CD4-positive, alpha-beta T cell treated with Interleukin-4 for 4 hours (primary cell): ENCODE measurements around the gene ATP11A.

ENCODE experiments used
- DNase-seq: peaks from one replicate; pipeline ENCODE4 v3.0.0-alpha.2; 2020

ATP11A gene

DNA sequence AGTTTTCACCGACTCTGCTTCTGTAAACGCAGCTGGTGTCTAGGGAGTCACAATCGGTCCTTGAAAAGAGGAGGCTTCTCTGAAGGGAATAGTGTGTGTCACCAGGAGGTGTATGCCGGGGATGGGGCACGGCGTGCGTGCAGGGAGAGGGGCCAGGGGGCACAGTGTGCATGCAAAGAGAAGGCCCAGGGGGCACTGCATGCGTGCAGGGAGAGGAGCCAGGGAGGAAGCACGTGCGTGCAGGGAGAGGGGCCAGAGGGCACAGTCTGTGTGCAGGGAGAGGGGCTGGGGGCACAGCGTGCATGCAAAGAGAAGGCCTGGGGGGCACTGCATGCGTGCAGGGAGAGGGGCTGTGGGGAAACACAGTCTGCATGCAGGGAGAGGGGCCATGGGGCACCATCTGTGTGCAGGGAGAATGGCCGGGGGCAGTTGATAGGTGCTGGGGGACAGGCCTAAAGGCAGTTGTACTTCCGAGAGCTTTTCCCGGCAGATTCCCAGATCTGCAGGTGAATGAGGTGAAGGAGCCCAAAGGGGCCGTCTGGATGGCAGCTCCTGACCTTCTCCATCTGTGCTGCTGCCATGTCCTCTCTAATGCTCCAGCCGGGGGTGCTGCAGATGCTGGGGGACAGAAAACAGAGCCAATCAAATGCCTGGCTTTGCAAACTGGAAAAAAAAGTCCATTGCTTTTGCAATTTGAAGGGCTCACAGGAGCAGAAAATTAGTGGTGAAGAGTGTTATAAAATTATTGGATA, 36.4 kb downstream of the ATP11A start:
- DNase-seq: no peak

DNA sequence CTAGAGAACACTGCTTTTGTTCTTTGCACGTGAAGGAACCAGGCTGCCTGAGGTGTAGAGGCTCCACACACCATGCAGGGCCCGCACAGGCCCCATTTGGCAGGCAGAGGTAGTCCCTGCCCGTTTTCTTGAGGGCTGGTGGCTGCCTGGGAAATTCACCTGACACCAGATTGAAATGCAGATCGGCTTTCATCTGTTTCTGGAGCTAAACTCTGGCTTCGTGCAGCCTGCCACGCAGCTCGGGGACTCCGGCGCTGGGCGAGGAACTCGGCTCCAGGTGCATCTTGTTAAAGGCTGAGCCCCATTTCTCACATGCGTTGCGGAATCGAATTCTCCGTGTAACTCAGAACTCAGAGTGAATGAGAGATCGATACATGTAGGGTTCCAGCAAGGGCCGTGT, 37.7 kb downstream of the ATP11A start:
- DNase-seq: no peak

DNA sequence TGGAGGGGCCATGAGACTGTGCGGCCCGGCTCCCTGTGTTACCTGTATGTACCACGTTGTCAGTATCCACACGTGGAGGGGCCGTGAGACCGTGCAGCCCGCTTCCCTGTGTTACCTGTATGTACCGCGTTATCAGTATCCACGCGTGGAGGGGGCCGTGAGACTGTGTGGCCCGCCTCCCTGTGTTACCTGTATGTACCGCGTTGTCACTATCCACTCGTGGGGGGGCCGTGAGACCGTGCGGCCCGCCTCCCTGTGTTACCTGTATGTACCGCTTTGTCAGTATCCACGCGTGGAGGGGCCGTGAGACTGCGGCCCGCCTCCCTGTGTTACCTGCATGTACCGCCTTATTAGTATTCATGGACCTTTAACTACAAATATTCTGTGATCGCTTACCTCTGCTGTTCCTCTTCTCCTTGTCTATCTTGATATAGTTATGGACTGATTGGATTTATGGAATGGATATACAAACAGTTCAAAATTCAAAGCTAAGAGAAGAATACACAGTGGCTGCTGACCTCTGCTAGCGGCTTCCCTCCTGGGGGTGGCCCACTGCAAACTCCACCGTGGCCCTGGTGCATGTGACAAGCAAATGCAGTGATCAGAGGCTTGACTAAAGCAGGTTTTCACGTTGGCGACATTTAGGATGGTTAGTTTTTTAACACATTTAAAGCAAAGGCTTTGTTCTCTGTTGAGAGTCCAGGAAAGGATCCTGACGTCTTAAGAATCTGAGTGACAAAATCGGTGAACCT, 38.7 kb downstream of the ATP11A start:
- DNase-seq: no peak

DNA sequence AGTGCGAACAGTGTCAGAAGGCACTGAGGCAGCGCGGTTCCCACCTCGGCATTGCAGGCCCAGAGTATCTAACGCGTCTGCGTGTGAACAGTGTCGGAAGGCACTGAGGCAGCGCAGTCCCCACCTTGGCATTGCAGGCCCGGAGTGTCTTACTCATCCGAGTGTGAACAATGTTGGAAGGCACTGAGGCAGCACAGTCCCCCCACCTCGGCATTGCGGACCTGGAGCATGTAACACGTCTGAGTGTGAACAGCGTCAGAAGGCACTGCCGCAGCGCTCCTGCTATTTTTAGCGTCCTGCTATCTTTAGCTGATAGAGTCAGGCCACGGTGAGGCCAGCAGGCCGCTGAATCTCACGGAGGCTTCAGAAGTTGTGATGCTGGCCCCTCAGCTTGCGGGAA, 39.6 kb downstream of the ATP11A start:
- DNase-seq: no peak

DNA sequence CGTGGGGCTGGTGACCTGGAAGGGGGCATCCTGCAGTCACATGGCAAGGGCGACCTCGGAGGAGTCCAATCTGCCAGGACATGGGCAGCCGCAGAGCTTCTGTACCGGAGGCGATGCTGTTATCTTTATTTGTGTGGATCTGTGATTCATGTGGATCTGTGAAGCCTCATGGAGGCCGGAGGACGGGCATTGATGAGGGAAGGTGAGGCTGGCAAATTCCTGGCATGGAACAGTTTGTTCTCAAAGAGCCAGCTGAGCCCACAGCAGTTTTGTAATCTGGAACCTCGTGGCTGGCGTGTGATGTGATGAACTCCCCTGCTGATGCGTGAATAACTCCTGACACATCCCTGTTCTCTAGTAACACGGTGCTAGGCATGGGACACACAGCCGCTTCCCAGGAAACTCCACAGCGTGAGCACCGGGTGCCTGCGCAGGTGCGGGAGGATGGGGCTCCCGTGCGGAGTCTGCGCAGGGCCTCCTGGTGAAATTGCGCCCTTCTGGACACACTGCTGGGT, 40.4 kb downstream of the ATP11A start:
- DNase-seq: no peak

DNA sequence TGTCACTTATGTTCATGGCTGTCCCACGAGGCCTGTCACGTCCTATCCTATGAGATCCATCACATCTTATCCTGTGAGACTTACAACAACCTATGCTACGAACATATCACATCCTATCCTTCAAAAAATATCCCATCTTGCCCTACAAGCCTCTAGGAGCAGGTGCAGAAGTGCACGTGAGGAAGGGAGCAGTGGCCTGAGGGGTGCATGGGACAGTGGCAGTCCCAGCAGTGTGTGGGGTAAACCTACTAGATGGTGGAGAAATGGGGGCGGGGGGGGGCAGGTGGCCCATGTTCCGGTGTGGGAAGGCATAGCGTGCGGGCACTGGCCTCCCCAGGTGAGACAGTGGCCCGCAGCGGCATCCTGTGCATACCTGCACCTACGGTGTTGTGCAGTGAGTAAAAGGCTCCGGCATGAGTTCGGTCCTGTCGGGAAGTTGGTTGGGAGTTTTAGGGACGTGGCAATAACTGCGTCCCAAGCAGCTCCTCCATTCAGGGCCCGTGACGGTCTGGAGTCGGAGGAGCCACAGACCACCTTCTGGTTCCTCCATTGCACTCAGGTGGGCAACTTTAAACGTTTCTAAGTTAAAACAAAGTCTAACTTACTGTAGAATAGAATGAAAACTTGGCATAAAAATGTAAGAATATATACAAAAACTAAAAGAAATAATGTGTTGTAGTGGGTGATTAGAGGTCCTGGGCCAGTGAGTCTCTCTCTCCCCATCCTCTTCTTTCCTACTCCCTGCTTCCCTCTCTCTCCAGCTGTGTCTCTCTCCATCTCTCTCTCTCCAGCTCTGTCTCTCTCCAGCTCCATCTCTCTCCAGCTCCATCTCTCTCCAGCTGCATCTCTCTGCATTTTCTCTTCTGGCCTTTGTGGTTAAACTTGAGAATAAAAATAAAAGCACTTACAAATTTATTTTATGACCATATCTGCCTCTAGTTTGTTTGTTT, 42.1 kb downstream of the ATP11A start:
- no peak for DNase-seq

DNA sequence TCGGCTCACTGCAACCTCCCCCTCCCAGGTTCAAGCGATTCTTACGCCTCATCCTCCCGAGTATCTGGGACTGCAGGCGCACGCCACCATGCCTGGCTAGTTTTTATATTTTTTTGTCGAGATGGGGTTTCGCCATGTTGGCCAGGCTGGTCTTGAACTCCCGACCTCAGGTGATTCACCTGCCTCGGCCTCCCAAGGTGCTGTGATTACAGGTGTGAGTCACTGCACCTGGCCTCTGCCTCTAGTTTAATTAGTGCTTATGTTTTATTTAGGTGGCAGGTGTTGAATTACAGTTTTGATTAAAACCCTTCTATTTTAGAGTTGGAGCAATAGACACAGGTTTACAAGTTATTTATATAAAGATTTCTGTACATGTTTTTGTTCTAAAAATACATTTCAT, 42.8 kb downstream of the ATP11A start:
- DNase-seq: no peak

DNA sequence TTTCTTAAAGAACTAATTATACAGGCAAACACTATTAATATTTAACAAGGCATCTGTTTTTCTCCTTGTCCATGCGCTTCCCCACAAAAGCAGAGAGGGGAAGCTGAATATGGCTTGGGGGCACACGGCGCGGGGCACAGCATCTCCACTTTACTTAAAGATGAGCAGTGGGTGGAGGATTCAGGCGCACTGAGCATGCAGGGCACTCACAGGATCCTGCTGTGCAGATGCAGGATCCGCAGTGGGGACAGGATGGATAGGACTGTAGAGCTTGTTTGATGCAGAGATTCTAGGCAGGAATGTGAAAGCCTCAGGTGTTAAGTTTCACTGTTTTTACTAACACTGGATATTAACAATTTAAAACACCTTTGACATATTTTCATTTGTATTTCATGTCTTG, 43.3 kb downstream of the ATP11A start:
- DNase-seq: no peak

DNA sequence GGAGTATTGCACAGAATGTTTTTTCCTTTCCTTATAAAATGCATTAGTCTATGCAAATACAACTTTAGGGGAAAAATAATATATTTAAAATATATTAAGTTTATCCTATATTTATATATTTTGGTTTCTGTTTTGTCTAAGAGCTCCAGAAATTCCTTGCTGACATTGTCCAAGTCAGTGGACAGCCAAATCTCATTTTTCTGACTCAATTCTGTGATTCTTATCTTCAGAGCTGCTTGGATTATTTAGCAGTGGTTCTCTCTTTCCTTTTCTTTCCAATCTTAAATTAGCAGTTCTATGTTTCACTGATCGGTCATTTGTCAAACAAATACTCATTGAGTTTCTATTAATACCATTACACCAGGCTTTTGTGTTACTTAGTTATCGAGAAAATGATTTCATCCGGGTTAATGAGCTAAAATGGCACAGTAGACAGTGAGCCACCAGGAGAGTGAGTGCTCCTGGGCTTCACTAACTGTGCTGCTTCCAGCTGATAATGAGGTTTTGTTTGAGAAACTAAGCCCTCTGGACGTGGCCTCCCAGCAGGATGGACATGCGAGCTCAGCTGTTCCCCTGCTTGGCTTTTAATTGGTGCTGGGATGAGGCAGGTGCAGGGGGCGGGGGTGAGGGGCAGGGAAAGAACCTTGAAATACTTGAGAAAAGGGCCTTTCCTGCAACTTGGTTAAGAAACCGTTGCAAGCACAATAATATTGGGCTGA, 44.0 kb downstream of the ATP11A start:
- DNase-seq: no peak

DNA sequence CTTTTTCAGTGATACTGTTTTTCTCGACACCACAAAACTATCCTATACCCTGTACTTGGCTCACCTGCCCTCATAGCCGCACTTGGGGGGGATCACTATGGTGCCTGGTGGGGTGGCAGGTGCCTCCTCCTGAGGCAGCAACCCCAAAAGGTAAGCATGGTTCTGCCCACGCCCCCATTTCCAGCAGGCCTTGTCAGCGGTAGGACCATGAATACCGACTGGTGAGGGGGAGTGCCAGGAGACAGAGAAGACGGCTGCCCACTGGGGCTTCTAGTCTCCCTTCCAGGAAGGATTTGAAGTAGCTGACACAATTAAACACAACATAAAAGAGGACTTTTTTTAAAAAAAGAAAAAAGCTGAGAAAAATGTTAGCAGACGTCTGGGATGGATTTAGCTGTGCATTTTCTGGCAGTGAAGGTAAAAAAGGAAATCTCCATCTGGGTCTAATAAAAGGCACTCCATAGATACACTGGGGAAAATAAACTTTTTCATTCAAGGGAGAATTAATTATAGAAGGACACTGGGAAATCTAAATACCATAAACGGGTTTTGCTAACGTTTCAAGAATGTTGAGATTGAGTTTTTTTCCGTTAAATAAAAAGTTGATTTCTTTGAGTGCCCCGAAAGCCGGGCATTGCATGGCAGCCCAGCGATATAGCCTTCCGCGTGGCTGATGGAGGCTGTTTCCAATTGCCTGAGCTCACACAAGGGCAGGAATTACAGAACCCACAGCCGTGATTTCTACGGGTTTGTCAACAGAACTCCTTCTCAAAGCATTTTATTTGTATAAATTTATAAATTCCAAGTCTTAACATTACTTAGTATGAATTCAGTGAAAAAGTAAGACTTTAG, 45.1 kb downstream of the ATP11A start:
- no peak for DNase-seq

DNA sequence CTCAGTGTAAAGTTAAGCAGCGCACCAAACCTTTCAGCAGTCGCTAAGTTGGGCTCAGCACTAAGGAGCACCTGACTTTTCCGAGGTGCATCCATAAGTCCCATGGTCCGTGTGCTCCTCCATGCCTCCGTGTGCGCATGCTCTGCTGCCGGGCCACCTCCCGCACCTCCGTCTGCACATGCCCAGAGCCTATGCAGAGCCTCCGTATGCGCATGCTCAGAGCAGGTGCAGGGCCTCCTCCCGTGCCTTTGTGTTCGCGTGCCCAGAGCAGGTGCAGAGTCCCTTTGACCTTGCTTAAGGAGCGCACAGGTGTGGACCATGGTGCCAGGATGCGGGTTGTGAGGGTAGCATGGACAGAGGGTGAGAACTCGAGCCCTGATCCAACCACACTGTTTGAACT, 46.0 kb downstream of the ATP11A start:
- DNase-seq: no peak

DNA sequence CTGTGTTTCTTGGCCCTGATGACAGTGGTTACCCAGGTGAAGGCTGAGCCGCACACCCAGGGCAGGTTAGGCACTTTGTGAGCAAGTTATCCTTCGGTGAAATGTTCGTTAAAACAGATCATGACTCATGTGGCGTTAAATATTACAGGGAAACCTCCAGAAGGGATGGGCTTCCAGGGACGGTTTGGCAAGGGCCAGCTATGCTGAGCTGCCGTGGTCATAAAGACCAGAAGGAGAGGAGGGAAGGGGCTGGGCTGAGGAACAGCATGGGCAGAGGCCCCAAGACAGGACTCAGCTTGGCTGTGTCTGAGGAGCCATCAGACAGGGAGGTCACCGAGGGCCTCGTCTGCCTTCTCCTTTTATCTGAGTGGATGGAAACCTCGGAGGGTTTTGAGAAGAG, 47.5 kb downstream of the ATP11A start:
- no peak for DNase-seq

DNA sequence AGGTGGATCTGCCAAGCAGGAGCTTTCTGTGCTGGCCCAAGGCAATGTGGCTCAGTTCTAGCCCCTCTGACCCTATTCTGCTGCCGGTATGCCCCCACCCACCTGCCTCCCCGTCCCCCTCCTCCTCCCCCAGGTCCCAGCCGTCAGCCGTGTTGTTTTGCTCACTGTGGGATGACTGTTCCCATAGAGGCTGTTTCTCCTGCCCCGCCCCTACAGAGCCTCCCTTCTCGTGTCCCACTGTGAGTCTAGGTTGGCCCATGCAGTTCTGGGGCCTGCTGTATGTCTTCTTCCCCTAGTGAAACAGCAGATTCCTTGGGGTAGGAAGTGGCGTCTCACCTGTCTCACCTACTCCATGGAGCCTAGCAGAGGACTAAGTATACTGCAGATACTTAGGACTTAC, 48.8 kb downstream of the ATP11A start:
- no peak for DNase-seq

DNA sequence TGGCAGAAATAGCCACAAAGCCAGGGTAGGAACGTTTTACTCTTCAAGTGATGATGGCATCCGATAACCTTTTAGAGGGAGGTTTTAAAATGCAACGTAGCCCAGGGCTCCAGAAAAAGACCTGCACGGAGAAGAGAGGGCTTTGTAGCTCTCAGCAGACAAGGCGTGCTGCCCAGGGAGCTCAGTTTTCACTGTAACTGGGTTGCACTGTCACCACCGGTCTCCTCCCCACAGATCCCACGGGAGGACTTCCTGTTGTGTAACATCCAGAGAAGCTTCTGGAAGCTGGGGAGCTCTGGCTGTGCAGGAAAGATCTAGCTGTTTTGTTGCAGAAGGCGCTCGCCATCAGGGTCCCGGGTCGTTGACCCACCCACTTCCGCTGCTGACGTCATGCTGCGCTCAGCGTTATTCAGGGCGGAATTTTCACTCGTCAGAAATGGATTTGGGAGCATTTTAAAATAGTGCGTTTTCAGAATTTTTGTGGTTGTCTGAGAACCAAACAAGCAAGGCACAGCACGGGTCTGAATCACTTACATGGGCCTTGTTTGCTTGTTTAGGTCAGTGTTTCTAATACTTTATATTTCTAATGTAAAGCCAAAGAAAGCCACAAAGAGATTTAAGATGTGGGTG, 50.8 kb downstream of the ATP11A start:
- no peak for DNase-seq

DNA sequence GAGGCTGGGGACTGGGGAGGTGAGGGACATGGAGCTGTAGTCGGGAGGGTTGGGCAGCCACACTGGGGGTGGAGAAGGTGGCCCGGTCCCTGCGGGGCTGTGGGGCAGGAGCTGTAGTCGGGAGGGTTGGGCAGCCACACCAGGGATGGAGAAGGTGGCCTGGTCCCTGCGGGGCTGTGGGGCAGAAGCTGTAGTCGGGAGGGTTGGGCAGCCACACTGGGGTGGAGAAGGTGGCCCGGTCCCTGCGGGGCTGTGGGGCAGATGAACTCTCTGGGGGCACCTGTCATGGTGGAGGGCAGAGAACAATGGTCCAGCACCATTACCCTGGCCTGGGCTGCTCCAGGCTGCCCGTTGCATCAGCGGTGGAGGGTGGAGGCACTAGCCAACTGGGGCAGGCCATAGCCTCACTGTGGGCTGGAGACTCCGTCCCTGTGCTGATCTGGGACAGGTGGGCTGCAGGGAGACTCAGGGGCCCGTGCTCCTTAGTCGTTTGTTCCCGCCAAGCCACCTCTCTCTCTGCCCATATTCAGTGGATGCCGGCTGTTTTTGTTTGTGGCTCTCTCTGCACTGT, 51.4 kb downstream of the ATP11A start:
- DNase-seq: no peak

DNA sequence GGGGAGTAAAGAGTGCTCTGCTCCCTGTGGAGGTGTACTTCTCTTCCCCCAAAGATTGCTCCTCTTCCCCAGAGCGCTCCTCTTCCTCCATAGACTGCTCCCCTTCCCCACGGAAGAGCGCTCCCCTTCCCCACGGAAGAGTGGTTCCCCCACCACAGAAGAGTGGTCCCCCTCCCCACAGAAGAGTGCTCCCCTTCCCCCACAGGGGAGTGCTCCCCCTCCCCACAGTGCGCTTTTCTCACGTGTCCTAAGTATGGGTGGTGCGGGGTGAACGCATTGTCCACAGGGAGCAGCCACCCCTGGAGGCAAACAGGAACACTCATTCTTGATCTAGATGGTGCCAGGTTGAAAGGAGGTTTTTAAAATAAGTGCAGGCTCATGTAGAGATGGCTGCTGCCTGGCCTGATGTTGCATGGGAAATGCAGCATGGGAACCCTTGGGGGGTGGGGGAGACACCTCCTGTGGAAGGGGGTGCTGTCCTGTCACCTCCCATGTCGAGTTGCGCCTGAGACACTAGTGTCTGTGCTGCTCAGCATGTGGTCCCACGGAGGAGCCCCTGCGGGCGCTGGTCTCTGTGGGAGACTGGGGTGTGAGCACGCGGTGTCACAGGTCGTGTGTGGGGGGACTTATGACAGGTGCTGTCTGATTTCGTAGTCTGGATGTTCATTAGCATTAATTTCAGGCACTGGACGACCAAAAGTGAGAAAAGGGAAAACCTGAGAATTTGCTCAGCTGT, 52.2 kb downstream of the ATP11A start:
- no peak for DNase-seq

DNA sequence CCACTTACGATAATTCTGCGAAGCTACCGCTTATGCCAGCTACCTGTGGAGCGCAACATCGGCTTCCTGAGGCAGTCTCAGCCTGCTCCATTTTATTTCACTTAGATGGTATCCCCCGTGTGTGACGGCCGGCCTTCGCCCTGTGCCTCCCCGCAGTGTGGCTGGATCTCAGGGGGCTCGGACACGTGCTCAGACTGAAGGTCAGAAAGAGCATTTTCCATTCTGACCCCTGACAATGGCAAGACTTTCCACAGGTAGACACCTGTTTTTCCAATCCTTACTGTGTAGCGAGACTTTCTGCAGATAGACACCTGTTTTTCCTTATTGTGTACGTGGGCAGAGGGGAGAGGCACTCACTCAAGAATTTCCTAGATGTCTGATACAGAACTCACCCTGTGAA, 52.7 kb downstream of the ATP11A start:
- no peak for DNase-seq

DNA sequence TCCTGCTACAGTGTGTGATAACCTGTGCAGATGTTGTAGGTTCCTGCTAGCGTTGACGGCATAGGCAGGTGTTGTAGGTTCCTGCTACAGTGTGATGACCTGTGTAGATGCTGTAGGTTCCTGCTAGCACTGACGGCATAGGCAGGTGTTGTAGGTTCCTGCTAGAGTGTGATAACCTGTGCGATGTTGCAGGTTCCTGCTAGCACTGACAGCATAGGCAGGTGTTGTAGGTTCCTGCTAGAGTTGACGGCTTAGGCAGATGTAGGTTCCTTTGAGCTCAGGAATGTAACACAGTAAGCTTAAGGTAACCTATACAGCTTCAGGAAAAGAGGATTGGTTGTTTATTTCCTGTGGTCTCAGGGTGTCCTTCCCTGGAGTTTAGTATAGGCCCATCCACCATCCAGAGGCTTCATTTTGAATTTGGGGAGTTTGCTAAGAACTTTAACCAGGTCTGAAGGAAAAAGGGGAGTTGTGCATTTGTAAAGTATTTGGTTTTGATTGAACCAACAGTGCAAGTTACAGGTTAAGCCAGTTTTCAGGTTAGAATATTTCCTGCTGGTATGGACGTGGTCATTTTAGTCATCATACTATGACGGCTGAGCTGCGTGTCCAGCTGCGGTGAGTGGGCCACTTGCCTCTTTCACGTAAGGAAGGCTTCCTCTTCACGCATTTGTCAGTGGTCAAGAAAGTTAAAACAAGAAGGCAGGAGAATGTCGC, 53.8 kb downstream of the ATP11A start:
- DNase-seq: no peak
